ENCODE results near the gene SOSTDC1. TPM values are rescaled to one million over a fixed set of nuclear protein-coding genes. Genes with fewer than 3 reads are reported as not detected.

SOSTDC1 gene
- total and polyA plus RNA-seq, 4 donors: not detected

GRCh38 chr7:16498122-16498521 lies 32.6 kb upstream of the SOSTDC1 start:
- intact Hi-C loops (cut with DNase I): no loop called here
- no peaks in the 10 kb centered on the region for H3K36me3 ChIP-seq (ENCODE audit: control insufficient read depth in 1 of 2, insufficient read depth in 2 of 2, low read length in 1 of 2)
- ATAC-seq (ENCODE audit: low FRiP score): no peak

GRCh38 chr7:16494955-16495719 lies 29.6 kb upstream of the SOSTDC1 start:
- no peak for DNase-seq
- Histone ChIP-seq H3K27ac (ENCODE audit: low read depth in 1 of 2, low read length in 2 of 2) (no peak overlapping the region), H3K36me3 (ENCODE audit: control insufficient read depth in 1 of 2, insufficient read depth in 2 of 2, low read length in 1 of 2) (no peaks in the 10 kb centered on the region), H3K27me3 (ENCODE audit: control insufficient read depth in 1 of 2, insufficient read depth in 2 of 2, low read length in 1 of 2) (no peaks in the 10 kb centered on the region), H3K4me1 (ENCODE audit: control insufficient read depth in 1 of 2, insufficient read depth in 2 of 2, low read length in 2 of 2) (no peaks in the 10 kb centered on the region), H3K9me3 (ENCODE audit: control insufficient read depth, low read length) (no peaks in the 10 kb centered on the region), H3K4me3 (ENCODE audit: low read length in 2 of 2) (no peak overlapping the region)
- no peak for ATAC-seq (ENCODE audit: low FRiP score)
- intact Hi-C loops (cut with DNase I): no loop called here
- 71 to 82% methylated on average over 4 of the region's 4 CpGs for WGBS, 2 donors

More at GRCh38 chr7:16498122-16498521, 32.6 kb upstream of the SOSTDC1 start:
- no peak for DNase-seq
- no peak overlapping the region for H3K27ac ChIP-seq (ENCODE audit: low read depth in 1 of 2, low read length in 2 of 2)
- H3K9me3 ChIP-seq (ENCODE audit: control insufficient read depth, low read length): peaks cover 1% of the 10 kb centered on the region
- no peaks in the 10 kb centered on the region for H3K27me3 ChIP-seq (ENCODE audit: control insufficient read depth in 1 of 2, insufficient read depth in 2 of 2, low read length in 1 of 2)
- H3K4me1 ChIP-seq (ENCODE audit: control insufficient read depth in 1 of 2, insufficient read depth in 2 of 2, low read length in 2 of 2): no peaks in the 10 kb centered on the region
- H3K4me3 ChIP-seq (ENCODE audit: low read length in 2 of 2): no peak overlapping the region
- 88 to 89% methylated on average over 2 of the region's 2 CpGs for WGBS, 2 donors

- Histone ChIP-seq H3K4me1 (ENCODE audit: control insufficient read depth in 1 of 2, insufficient read depth in 2 of 2, low read length in 2 of 2) (no peaks in the 10 kb centered on the region), H3K36me3 (ENCODE audit: control insufficient read depth in 1 of 2, insufficient read depth in 2 of 2, low read length in 1 of 2) (no peaks in the 10 kb centered on the region), H3K27ac (ENCODE audit: low read depth in 1 of 2, low read length in 2 of 2) (no peak overlapping the region), H3K4me3 (ENCODE audit: low read length in 2 of 2) (no peak overlapping the region), H3K27me3 (ENCODE audit: control insufficient read depth in 1 of 2, insufficient read depth in 2 of 2, low read length in 1 of 2) (no peaks in the 10 kb centered on the region), H3K9me3 (ENCODE audit: control insufficient read depth, low read length) (no peaks in the 10 kb centered on the region)
- DNase-seq: no peak
- ATAC-seq (ENCODE audit: low FRiP score): no peak
- intact Hi-C loops (cut with DNase I): no loop called here
- 73 to 76% methylated on average over 2 of the region's 2 CpGs for WGBS, 2 donors
Measured at GRCh38 chr7:16494551-16494950, 29.0 kb upstream of the SOSTDC1 start.

GRCh38 chr7:16493266-16493665 lies 27.7 kb upstream of the SOSTDC1 start:
- intact Hi-C loops (cut with DNase I): no loop called here
- 82 to 91% methylated on average over 2 of the region's 2 CpGs for WGBS, 2 donors
- ATAC-seq (ENCODE audit: low FRiP score) (no peak), DNase-seq (no peak)
- H3K4me1 ChIP-seq (ENCODE audit: control insufficient read depth in 1 of 2, insufficient read depth in 2 of 2, low read length in 2 of 2): no peaks in the 10 kb centered on the region
- no peak overlapping the region for H3K4me3 ChIP-seq (ENCODE audit: low read length in 2 of 2)
- no peaks in the 10 kb centered on the region for H3K27me3 ChIP-seq (ENCODE audit: control insufficient read depth in 1 of 2, insufficient read depth in 2 of 2, low read length in 1 of 2)
- no peaks in the 10 kb centered on the region for H3K36me3 ChIP-seq (ENCODE audit: control insufficient read depth in 1 of 2, insufficient read depth in 2 of 2, low read length in 1 of 2)
- H3K9me3 ChIP-seq (ENCODE audit: control insufficient read depth, low read length): no peaks in the 10 kb centered on the region
- no peak overlapping the region for H3K27ac ChIP-seq (ENCODE audit: low read depth in 1 of 2, low read length in 2 of 2)

- no peak overlapping the region for H3K27ac ChIP-seq (ENCODE audit: low read depth in 1 of 2, low read length in 2 of 2)
- no peak for ATAC-seq (ENCODE audit: low FRiP score)
- intact Hi-C loops (cut with DNase I): no loop called here
- WGBS, 2 donors: 45 to 47% methylated on average over 3 of the region's 3 CpGs
- no peaks in the 10 kb centered on the region for H3K4me1 ChIP-seq (ENCODE audit: control insufficient read depth in 1 of 2, insufficient read depth in 2 of 2, low read length in 2 of 2)
- H3K9me3 ChIP-seq (ENCODE audit: control insufficient read depth, low read length): no peaks in the 10 kb centered on the region
- no peaks in the 10 kb centered on the region for H3K27me3 ChIP-seq (ENCODE audit: control insufficient read depth in 1 of 2, insufficient read depth in 2 of 2, low read length in 1 of 2)
- DNase-seq: no peak
- H3K4me3 ChIP-seq (ENCODE audit: low read length in 2 of 2): no peak overlapping the region
- no peaks in the 10 kb centered on the region for H3K36me3 ChIP-seq (ENCODE audit: control insufficient read depth in 1 of 2, insufficient read depth in 2 of 2, low read length in 1 of 2)
Measured at GRCh38 chr7:16492513-16493062, 27.1 kb upstream of the SOSTDC1 start.

- H3K36me3 ChIP-seq (ENCODE audit: control insufficient read depth in 1 of 2, insufficient read depth in 2 of 2, low read length in 1 of 2): no peaks in the 10 kb centered on the region
- no peaks in the 10 kb centered on the region for H3K9me3 ChIP-seq (ENCODE audit: control insufficient read depth, low read length)
- ATAC-seq (ENCODE audit: low FRiP score) (no peak), DNase-seq (no peak)
- H3K4me3 ChIP-seq (ENCODE audit: low read length in 2 of 2): no peak overlapping the region
- intact Hi-C loops (cut with DNase I): no loop called here
- H3K4me1 ChIP-seq (ENCODE audit: control insufficient read depth in 1 of 2, insufficient read depth in 2 of 2, low read length in 2 of 2): no peaks in the 10 kb centered on the region
- no peaks in the 10 kb centered on the region for H3K27me3 ChIP-seq (ENCODE audit: control insufficient read depth in 1 of 2, insufficient read depth in 2 of 2, low read length in 1 of 2)
- 70% methylated on average over 2 of the region's 2 CpGs for whole genome bisulfite sequencing, 2 donors
- H3K27ac ChIP-seq (ENCODE audit: low read depth in 1 of 2, low read length in 2 of 2): no peak overlapping the region
Measured at GRCh38 chr7:16491148-16491547, 25.6 kb upstream of the SOSTDC1 start.

- WGBS, 2 donors: 75 to 89% methylated on average over 4 of the region's 4 CpGs
- Histone ChIP-seq H3K4me3 (ENCODE audit: low read length in 2 of 2) (no peak overlapping the region), H3K36me3 (ENCODE audit: control insufficient read depth in 1 of 2, insufficient read depth in 2 of 2, low read length in 1 of 2) (no peaks in the 10 kb centered on the region), H3K4me1 (ENCODE audit: control insufficient read depth in 1 of 2, insufficient read depth in 2 of 2, low read length in 2 of 2) (no peaks in the 10 kb centered on the region), H3K27ac (ENCODE audit: low read depth in 1 of 2, low read length in 2 of 2) (no peak overlapping the region), H3K9me3 (ENCODE audit: control insufficient read depth, low read length) (no peaks in the 10 kb centered on the region), H3K27me3 (ENCODE audit: control insufficient read depth in 1 of 2, insufficient read depth in 2 of 2, low read length in 1 of 2) (no peaks in the 10 kb centered on the region)
- DNase-seq: no peak
- ATAC-seq (ENCODE audit: low FRiP score): no peak
- intact Hi-C loops (cut with DNase I): no loop called here
Measured at GRCh38 chr7:16484453-16485158, 19.1 kb upstream of the SOSTDC1 start.

GRCh38 chr7:16479591-16479990 lies 14.1 kb upstream of the SOSTDC1 start:
- Histone ChIP-seq H3K27ac (ENCODE audit: low read depth in 1 of 2, low read length in 2 of 2) (no peak overlapping the region), H3K4me3 (ENCODE audit: low read length in 2 of 2) (no peak overlapping the region), H3K36me3 (ENCODE audit: control insufficient read depth in 1 of 2, insufficient read depth in 2 of 2, low read length in 1 of 2) (no peaks in the 10 kb centered on the region), H3K27me3 (ENCODE audit: control insufficient read depth in 1 of 2, insufficient read depth in 2 of 2, low read length in 1 of 2) (no peaks in the 10 kb centered on the region), H3K9me3 (ENCODE audit: control insufficient read depth, low read length) (no peaks in the 10 kb centered on the region), H3K4me1 (ENCODE audit: control insufficient read depth in 1 of 2, insufficient read depth in 2 of 2, low read length in 2 of 2) (no peaks in the 10 kb centered on the region)
- 72 to 85% methylated on average over 7 of the region's 7 CpGs for WGBS, 2 donors
- ATAC-seq (ENCODE audit: low FRiP score): no peak
- DNase-seq: no peak
- intact Hi-C loops (cut with DNase I): no loop called here

GRCh38 chr7:16479161-16479560 lies 13.6 kb upstream of the SOSTDC1 start:
- ATAC-seq (ENCODE audit: low FRiP score) (no peak), DNase-seq (no peak)
- Histone ChIP-seq H3K4me1 (ENCODE audit: control insufficient read depth in 1 of 2, insufficient read depth in 2 of 2, low read length in 2 of 2) (no peaks in the 10 kb centered on the region), H3K9me3 (ENCODE audit: control insufficient read depth, low read length) (no peaks in the 10 kb centered on the region), H3K27ac (ENCODE audit: low read depth in 1 of 2, low read length in 2 of 2) (no peak overlapping the region), H3K36me3 (ENCODE audit: control insufficient read depth in 1 of 2, insufficient read depth in 2 of 2, low read length in 1 of 2) (no peaks in the 10 kb centered on the region), H3K4me3 (ENCODE audit: low read length in 2 of 2) (no peak overlapping the region), H3K27me3 (ENCODE audit: control insufficient read depth in 1 of 2, insufficient read depth in 2 of 2, low read length in 1 of 2) (no peaks in the 10 kb centered on the region)
- WGBS, 2 donors: 60 to 70% methylated on average over 4 of the region's 4 CpGs
- intact Hi-C loops (cut with DNase I): no loop called here

All from aorta (tissue), 5 donors.